ENCODE results near the gene VAV1. TPM values are rescaled to one million over a fixed set of nuclear protein-coding genes. Genes with fewer than 3 reads are reported as not detected.

VAV1 gene
- total and polyA plus RNA-seq, 2 of the 8 experiments (the other 6 are each of a cell fraction or from before 2014, with no cell fraction given), result 0.21 to 0.22 TPM

GRCh38 chr19:6744381-6745301 is 27.9 kb upstream of the VAV1 start:
- Histone ChIP-seq H3K4ac (replicated peaks; ENCODE audit: insufficient read length, low read depth, low read length) (no peak overlapping the region), H3K4me2 (ENCODE audit: insufficient read depth in 1 of 2, low read depth in 2 of 2, low read length in 2 of 2) (peak overlapping the region in 1 of 2 experiments; percentile 2; a peak in 1 of 4 replicates), H3K23ac (ENCODE audit: insufficient read length) (no peak overlapping the region), H3K27me3 (replicated peaks in 1 of 4; ENCODE audit: control insufficient read depth in 3 of 4, extremely low read depth in 1 of 4, insufficient read depth in 3 of 4, low read length in 3 of 4) (no peaks in the 10 kb centered on the region), H4K20me1 (replicated peaks in 1 of 2; ENCODE audit: control insufficient read depth in 1 of 2, insufficient read depth in 2 of 2, low read length in 2 of 2) (peaks cover 0 to 6% of the 10 kb centered on the region in 2 experiments), H2BK5ac (ENCODE audit: low read depth, low read length) (peak overlapping the region; percentile 71), H2BK20ac (ENCODE audit: low read length) (no peak overlapping the region), H2BK120ac (replicated peaks; ENCODE audit: low read depth, low read length) (no peak overlapping the region), H4K8ac (ENCODE audit: extremely low read depth, insufficient read depth, low read length) (no peak overlapping the region; the same call in 1 of the 2 replicates), H3K79me1 (ENCODE audit: low read depth, low read length) (peaks cover 5% of the 10 kb centered on the region), H3K79me2 (ENCODE audit: control insufficient read depth in 1 of 2, insufficient read depth in 2 of 2, low read length in 2 of 2) (peaks cover 0 to 13% of the 10 kb centered on the region in 2 experiments; a peak in 1 of 4 replicates), H4K91ac (replicated peaks; ENCODE audit: insufficient read length, low read length) (no peak overlapping the region), H3K4me3 (ENCODE audit: extremely low read depth in 1 of 4, insufficient read depth in 2 of 4, low read depth in 3 of 4, low read length in 4 of 4) (no peak overlapping the region), H2BK15ac (ENCODE audit: low read length) (0 out of 2 replicates have a peak overlapping the region, but pooled peaks have one; percentile 72), H2AFZ (ENCODE audit: low read length) (no peak overlapping the region), H3K23me2 (ENCODE audit: low read depth, low read length) (peaks cover 10% of the 10 kb centered on the region), H3K27ac (ENCODE audit: low read depth, low read length) (0 out of 2 replicates have a peak overlapping the region, but pooled peaks have one; percentile 22), H2AK5ac (ENCODE audit: low read depth, low read length) (no peak overlapping the region), H3K18ac (ENCODE audit: extremely low read depth, low read length) (no peak overlapping the region; the same call in 1 of the 2 replicates), H3K14ac (ENCODE audit: insufficient read length) (no peak overlapping the region), H3K4me1 (replicated peaks in 1 of 4; ENCODE audit: control insufficient read depth in 3 of 4, insufficient read depth in 4 of 4, low read length in 3 of 4) (peaks cover 0 to 16% (median 11%) of the 10 kb centered on the region in 4 experiments; a peak in 5 of 7 replicates), H3K9me3 (ENCODE audit: insufficient read depth in 2 of 2, low read depth in 1 of 2, low read length in 1 of 2) (no peaks in the 10 kb centered on the region), H2BK12ac (ENCODE audit: low read depth, low read length) (no peak overlapping the region), H3K9ac (replicated peaks in 1 of 4; ENCODE audit: extremely low read depth in 1 of 4, low read depth in 3 of 4, low read length in 3 of 4) (no peak overlapping the region), H3K36me3 (ENCODE audit: control insufficient read depth in 2 of 4, insufficient read depth in 4 of 4, low read length in 3 of 4) (peaks cover 25 to 72% (median 43%) of the 10 kb centered on the region in 4 experiments), H3K56ac (replicated peaks; ENCODE audit: insufficient read length, low read depth, low read length) (no peak overlapping the region), H4K5ac (ENCODE audit: insufficient read length, low read depth, low read length) (no peak overlapping the region)
- CTCF ChIA-PET (ENCODE audit: partially characterized antibody), result interaction anchor here (1.1 kb wide), 1 partner anchor 27 kb away, joined by 3 read pairs; no protein-coding TSS in a partner anchor
- no peak for TF ChIP-seq YY1 (IDR thresholded peaks at IDR 0.05; ENCODE audit: low read depth, low read length)
- no peak for TF ChIP-seq KDM5A (IDR thresholded peaks at IDR 0.05; ENCODE audit: low read length)
- no peak for TF ChIP-seq CBX8 (IDR thresholded peaks at IDR 0.05; ENCODE audit: borderline replicate concordance, low read depth, low read length)
- TF ChIP-seq SP2 (IDR thresholded peaks at IDR 0.05; ENCODE audit: low read length), result no peak
- no peak for TF ChIP-seq POU5F1 (IDR thresholded peaks at IDR 0.05; ENCODE audit: low read depth, low read length)
- no peak for TF ChIP-seq JUND (IDR thresholded peaks at IDR 0.05; ENCODE audit: low read length)
- POLR2A ChIA-PET (ENCODE audit: partially characterized antibody), result interaction anchor here (0.7 to 9.7 kb wide), 5 partner anchors 7 to 23 kb away, joined by 3 to 110 read pairs (median 3); partner anchors contain the start of gene SH2D3A
- FAIRE-seq (no peak), DNase-seq (ENCODE audit: low read depth in 1 of 2, low spot score in 2 of 2) (no peak)
- WGBS, 2 experiments (ENCODE audit: extremely low coverage in 1 of 2, insufficient coverage in 1 of 2, insufficient read length in 1 of 2, insufficient replicate concordance in 2 of 2, low coverage in 1 of 2, low lambda C conversion rate in 2 of 2, missing lambda C conversion rate in 1 of 2), result 85% methylated on average over 26 of the region's 41 CpGs; no CpG with 5 or more reads in 1 of the 2 experiments

All from H1 (cell line).